Endothelial cell of umbilical vein (primary cell): ENCODE data around the gene SERPINC1. TPM values are rescaled to one million over a fixed set of nuclear protein-coding genes. Genes with fewer than 3 reads are reported as not detected.

Source experiments
- BruUV-seq: library from RNA; stranded (reverse); fragments of 400-500 nt; replicated peaks from 2 replicates; lab custom pipeline; 2021; lab: Mats Ljungman, UMichigan
- CTCF ChIA-PET: fragments of 300-600, 350-600 bp; sonication (Branson Sonifier 250); formaldehyde crosslinking; loops from one replicate; lab custom pipeline; 2021; ENCODE audit warnings: antibody characterized with exemption, inconsistent platforms; lab: Charles Lee
- POLR2A ChIA-PET: fragments of 300-600, 350-600 bp; sonication (Branson Sonifier 250); formaldehyde crosslinking; loops from one replicate; lab custom pipeline; 2021; ENCODE audit warnings: antibody characterized with exemption, inconsistent platforms; lab: Charles Lee
- DNase-seq: peaks from one replicate; pipeline ENCODE4 v3.0.0-alpha.2; 2011; ENCODE audit warnings: low read depth, low spot score
- FAIRE-seq: peaks from 2 replicates; lab custom pipeline; 2011; peaks lifted over from hg19 to GRCh38; lab: Jason Lieb, UNC
- H2AFZ ChIP-seq: 2 replicates; pipeline ENCODE4 v1.6.0; 2012; ENCODE audit warnings: low read depth, low read length, control low read depth, inconsistent platforms
- H3K27ac ChIP-seq: 2 replicates; pipeline ENCODE4 v1.5.1; 2011; ENCODE audit warnings: low read depth, mild to moderate bottlenecking, control low read depth, low read length, moderate library complexity; ENCODE audit not compliant: insufficient read depth
- H3K27me3 ChIP-seq, 2 experiments: 2 replicates each; pipeline versions ENCODE4 v1.6.0 to v1.6.1; 2011; ENCODE audit warnings: low read length in 2 of 2, mixed read lengths in 1 of 2; ENCODE audit not compliant: control insufficient read depth in 2 of 2, insufficient read depth in 2 of 2
- H3K36me3 ChIP-seq, 2 experiments: 2 replicates in 1 of 2; 3 replicates in 1 of 2; pipeline ENCODE4 v1.5.1; 2011; ENCODE audit warnings: low read length in 2 of 2, mild to moderate bottlenecking in 1 of 2, moderate library complexity in 1 of 2; ENCODE audit not compliant: control insufficient read depth in 2 of 2, insufficient read depth in 2 of 2; ENCODE audit errors: extremely low read depth in 1 of 2
- H3K4me1 ChIP-seq: 3 replicates; pipeline ENCODE4 v1.5.1; 2011; ENCODE audit warnings: mild to moderate bottlenecking, low read length; ENCODE audit not compliant: control insufficient read depth, insufficient read depth; ENCODE audit errors: extremely low read depth
- H3K4me2 ChIP-seq: 2 replicates; pipeline ENCODE4 v1.6.1; 2011; ENCODE audit warnings: low read length, control low read depth, mixed read lengths; ENCODE audit not compliant: insufficient read depth
- H3K4me3 ChIP-seq, 3 experiments: fragments of 200-600 bp in 1 of 3; sonication (generic), shearing (Covaris generic) in 1 of 3; replicated peaks in 1 of 3; 2 replicates each; pipeline ENCODE4 v1.5.1; 2011 to 2016; ENCODE audit warnings: control low read depth in 3 of 3, low read length in 3 of 3, mild to moderate bottlenecking in 2 of 3, inconsistent platforms in 1 of 3, low read depth in 1 of 3, moderate library complexity in 1 of 3; ENCODE audit not compliant: insufficient read depth in 1 of 3
- H3K79me2 ChIP-seq: 2 replicates; pipeline ENCODE4 v1.6.0; 2012; ENCODE audit warnings: low read length, inconsistent platforms; ENCODE audit not compliant: control insufficient read depth, insufficient read depth
- H3K9ac ChIP-seq: replicated peaks from 2 replicates; pipeline ENCODE3; 2011; ENCODE audit warnings: low read length, control low read depth; ENCODE audit not compliant: insufficient read depth; ENCODE audit errors: extremely low read depth
- H3K9me1 ChIP-seq: replicated peaks from 3 replicates; pipeline ENCODE4 v1.6.0; 2011; ENCODE audit warnings: mild to moderate bottlenecking, low read length; ENCODE audit not compliant: control insufficient read depth, insufficient read depth; ENCODE audit errors: extremely low read depth
- H3K9me3 ChIP-seq: replicated peaks from 2 replicates; pipeline ENCODE4 v1.5.1; 2012; ENCODE audit warnings: low read length, inconsistent platforms; ENCODE audit not compliant: control insufficient read depth, insufficient read depth
- H4K20me1 ChIP-seq: replicated peaks from 2 replicates; pipeline ENCODE3; 2011; ENCODE audit warnings: mild to moderate bottlenecking, low read length; ENCODE audit not compliant: control insufficient read depth, insufficient read depth; ENCODE audit errors: extremely low read depth
- CTCF ChIP-seq, 2 donors: IDR thresholded peaks; 1 replicate in 1 of 2; 2 replicates in 1 of 2; pipeline ENCODE4 v1.5.1; 2011; ENCODE audit warnings: low read length in 2 of 2, mild to moderate bottlenecking in 2 of 2, moderate library complexity in 2 of 2, control low read depth in 1 of 2, inconsistent platforms in 1 of 2, low read depth in 1 of 2; ENCODE audit not compliant: insufficient read depth in 1 of 2; ENCODE audit errors: extremely low read depth in 1 of 2
- EZH2 ChIP-seq: IDR thresholded peaks from 2 replicates; pipeline ENCODE4 v1.6.1; 2012; ENCODE audit warnings: borderline replicate concordance, low read depth, mild to moderate bottlenecking, moderate library complexity, low read length, inconsistent platforms; ENCODE audit not compliant: severe bottlenecking
- FOS ChIP-seq: IDR thresholded peaks from 2 replicates; pipeline ENCODE4 v1.6.1; 2011; ENCODE audit warnings: mild to moderate bottlenecking, low read length, moderate library complexity, borderline replicate concordance; ENCODE audit not compliant: insufficient read depth
- GATA2 ChIP-seq: IDR thresholded peaks from 2 replicates; pipeline ENCODE4 v1.7.0; 2011; ENCODE audit warnings: low read depth, mild to moderate bottlenecking, moderate library complexity, mixed read lengths, low read length; ENCODE audit not compliant: insufficient read length, insufficient read depth
- JUN ChIP-seq: IDR thresholded peaks from 2 replicates; pipeline ENCODE4 v1.6.1; 2011; ENCODE audit warnings: borderline replicate concordance, low read depth; ENCODE audit not compliant: insufficient read length, insufficient read depth
- MAX ChIP-seq: IDR thresholded peaks from 2 replicates; pipeline ENCODE4 v1.6.1; 2011; ENCODE audit not compliant: insufficient read depth, insufficient read length
- MYC ChIP-seq: IDR thresholded peaks from one replicate; pipeline ENCODE4 v1.6.1; 2011; ENCODE audit warnings: mild to moderate bottlenecking, low read depth, low read length
- POLR2A ChIP-seq: IDR thresholded peaks from 2 replicates; pipeline ENCODE4 v1.6.1; 2012; ENCODE audit warnings: low read depth, mild to moderate bottlenecking, control low read depth, low read length
- POLR2AphosphoS5 ChIP-seq: IDR thresholded peaks from 2 replicates; pipeline ENCODE4 v1.6.1; 2012; ENCODE audit warnings: low read depth, mild to moderate bottlenecking, control low read depth, low read length, moderate library complexity; ENCODE audit not compliant: insufficient read depth
- dilution Hi-C: fragments of 300-500 bp; cut with MboI; formaldehyde crosslinking; loops from one replicate; pipeline ENCODE4 v1.15.0; 2019; ENCODE audit warnings: low sequenced_read_pairs; ENCODE audit not compliant: extremely low pct_ligation_motif_present
- intact Hi-C: fragments of 100-400 bp; cut with micrococcal nuclease; formaldehyde crosslinking; loops from one replicate; pipeline ENCODE4 v1.10.0; 2022
- polyA plus RNA-seq, 4 experiments: library from polyadenylated mRNA; depleted of rRNA in 3 of 4; stranded (reverse) in 3 of 4; unstranded in 1 of 4; fragments of >200 nt; gene quantifications; 2 replicates each; pipeline versions ENCODE4 v1.2.1 to v1.2.3, GENCODE V29; 2011 to 2012; ENCODE audit warnings: missing spikeins in 1 of 4
- total RNA-seq: library from RNA; stranded (reverse); gene quantifications from 2 replicates; pipeline ENCODE4 v1.2.3, GENCODE V29; 2021

SERPINC1 gene
- total and polyA plus RNA-seq, 2 donors (not counting 3 experiments of a cell fraction or from before 2014, with no cell fraction given), result 0.06 to 0.35 TPM

- intact Hi-C loops, result no loop called here
- FAIRE-seq (no peak), DNase-seq (peak; percentile 57)
- H3K36me3 ChIP-seq, result peaks cover 0 to 10% of the 10 kb centered on the region in 2 experiments
- no peak overlapping the region for H3K27ac ChIP-seq
- TF ChIP-seq MAX (no peak), POLR2A (peak; percentile 34), MYC (no peak), FOS (no peak)
- no peaks in the 10 kb centered on the region for H3K27me3 ChIP-seq
- no peaks in the 10 kb centered on the region for H3K9me1 ChIP-seq
- H4K20me1 ChIP-seq, result no peaks in the 10 kb centered on the region
- no peak overlapping the region for H3K9ac ChIP-seq
- ChIA-PET CTCF (no interaction called here), POLR2A (interaction anchor here (2.2 kb wide), 1 partner anchor 11 kb away, joined by 5 read pairs; the partner anchor contains the start of gene ZBTB37)
- H3K79me2 ChIP-seq, result no peaks in the 10 kb centered on the region
- H3K4me3 ChIP-seq, result no peak overlapping the region
- H2AFZ ChIP-seq, result no peak overlapping the region
- BruUV-seq, result no TSS peak
- H3K4me1 ChIP-seq, result peaks cover 15% of the 10 kb centered on the region
- H3K4me2 ChIP-seq, result no peak overlapping the region
- no peaks in the 10 kb centered on the region for H3K9me3 ChIP-seq
- dilution Hi-C loops, result no loop called here
These were observed 60.2 kb downstream of the SERPINC1 start for GRCh38 chr1:173856903-173857302.

- Histone ChIP-seq H3K9me1 (no peaks in the 10 kb centered on the region), H3K4me1 (peaks cover 15% of the 10 kb centered on the region), H3K4me3 (no peak overlapping the region), H3K9me3 (no peaks in the 10 kb centered on the region), H3K79me2 (no peaks in the 10 kb centered on the region), H4K20me1 (no peaks in the 10 kb centered on the region), H3K27me3 (no peaks in the 10 kb centered on the region), H3K27ac (no peak overlapping the region), H3K4me2 (no peak overlapping the region), H3K36me3 (peaks cover 0 to 10% of the 10 kb centered on the region in 2 experiments), H2AFZ (no peak overlapping the region), H3K9ac (no peak overlapping the region)
- FAIRE-seq (no peak), DNase-seq (no peak)
- no TSS peak for BruUV-seq
- CTCF ChIA-PET, result no interaction called here
- intact Hi-C loops, result no loop called here
- dilution Hi-C loops, result no loop called here
- POLR2A ChIA-PET, result interaction anchor here (2.2 kb wide), 1 partner anchor 12 kb away, joined by 5 read pairs; the partner anchor contains the start of gene ZBTB37
- no peak for TF ChIP-seq EZH2
- no peak for TF ChIP-seq CTCF (IDR thresholded peaks at IDR 0.05; ENCODE audit: extremely low read depth in 1 of 2, insufficient read depth in 1 of 2, low read depth in 1 of 2, low read length in 2 of 2)
- no peak for TF ChIP-seq JUN
- TF ChIP-seq POLR2AphosphoS5, result no peak
- no peak for TF ChIP-seq GATA2
- no peak for TF ChIP-seq POLR2A
- TF ChIP-seq MYC, result no peak
- TF ChIP-seq MAX, result no peak
- TF ChIP-seq FOS, result no peak
These were observed 61.1 kb downstream of the SERPINC1 start for GRCh38 chr1:173856014-173856413.
